ENCODE data around the gene PCDHGA2. TPM values are rescaled to one million over a fixed set of nuclear protein-coding genes. Genes with fewer than 3 reads are reported as not detected.

The PCDHGA2 gene
- total RNA-seq = 15.8 TPM

GRCh38 chr5:141338538-141339306 lies at the start of gene PCDHGA2:
Gene PCDHGA2 (plus strand): TSS chr5:141338760.

GRCh38 chr5:141303756-141304155 lies 34.8 kb upstream of the PCDHGA2 start, which contains the start of gene SLC25A2:
Gene SLC25A2 (minus strand): TSS chr5:141304049. CDS start chr5:141303865, 184 bp downstream.

GRCh38 chr5:141320225-141321169 lies 18.1 kb upstream of the PCDHGA2 start, which contains the start of gene TAF7:
Gene TAF7 (minus strand): TSS chr5:141320784. CDS start chr5:141320044, 740 bp downstream.

GRCh38 chr5:141330299-141331080 lies 8.1 kb upstream of the PCDHGA2 start, which contains the start of gene PCDHGA1:
Gene PCDHGA1 (plus strand): TSS chr5:141330514.

GRCh38 chr5:141343242-141343952 lies 4.8 kb downstream of the PCDHGA2 start, which contains the start of gene PCDHGA3:
Gene PCDHGA3 (plus strand): TSS chr5:141343829. CDS start chr5:141344034, 205 bp downstream.

GRCh38 chr5:141349917-141350619 lies 11.5 kb downstream of the PCDHGA2 start, which contains the start of gene PCDHGB1:
Gene PCDHGB1 (plus strand): TSS chr5:141350099. CDS start chr5:141350261, 162 bp downstream.

GRCh38 chr5:141354900-141355469 lies 16.4 kb downstream of the PCDHGA2 start, which contains the start of gene PCDHGA4:
Gene PCDHGA4 (plus strand): TSS chr5:141355021. CDS start chr5:141355108, 87 bp downstream.

GRCh38 chr5:141359790-141360426 lies 21.3 kb downstream of the PCDHGA2 start, which contains the start of gene PCDHGB2:
Gene PCDHGB2 (plus strand): TSS chr5:141359994. CDS start chr5:141360136, 142 bp downstream.

GRCh38 chr5:141363952-141364660 lies 25.5 kb downstream of the PCDHGA2 start, which contains the start of gene PCDHGA5:
Gene PCDHGA5 (plus strand): TSS chr5:141364162. CDS start chr5:141364331, 169 bp downstream.

GRCh38 chr5:141369994-141370848 lies 31.7 kb downstream of the PCDHGA2 start, which contains the start of gene PCDHGB3:
Gene PCDHGB3 (plus strand): TSS chr5:141370242. CDS start chr5:141370395, 153 bp downstream.

GRCh38 chr5:141373673-141374317 lies 35.2 kb downstream of the PCDHGA2 start, which contains the start of gene PCDHGA6:
Gene PCDHGA6 (plus strand): TSS chr5:141373891. CDS start chr5:141374084, 193 bp downstream.

GRCh38 chr5:141382469-141383294 lies 44.1 kb downstream of the PCDHGA2 start, which contains the start of gene PCDHGA7:
Gene PCDHGA7 (plus strand): TSS chr5:141382742. CDS start chr5:141382900, 158 bp downstream.

GRCh38 chr5:141387557-141388311 lies 49.2 kb downstream of the PCDHGA2 start, which contains the start of gene PCDHGB4:
Gene PCDHGB4 (plus strand): TSS chr5:141387698. CDS start chr5:141387885, 187 bp downstream.

GRCh38 chr5:141392429-141393198 lies 54.1 kb downstream of the PCDHGA2 start, which contains the start of gene PCDHGA8:
Gene PCDHGA8 (plus strand): TSS chr5:141392633. CDS start chr5:141392814, 181 bp downstream.

Data from camera-type eye (tissue), 1 donor.